Transverse colon (tissue), 4 donors: ENCODE measurements around the gene ARL15. TPM values are rescaled to one million over a fixed set of nuclear protein-coding genes. Genes with fewer than 3 reads are reported as not detected.
A peak's percentile ranks its signal among the peaks of the same experiment; 100 is the strongest.

Source experiments
- DNase-seq: peaks from one replicate; pipeline ENCODE4 v3.0.0-alpha.2; 2019
- H3K27ac ChIP-seq, 4 donors: fragments of 200-600 bp; sonication (generic); 2 replicates each; pipeline ENCODE4 v1.5.1; 2016 to 2018; ENCODE audit warnings: inconsistent platforms in 4 of 4
- H3K27me3 ChIP-seq: fragments of 200-600 bp; sonication (generic); 2 replicates; pipeline ENCODE4 v1.5.1; 2017; ENCODE audit warnings: inconsistent platforms
- H3K36me3 ChIP-seq, 4 donors: fragments of 200-600 bp; sonication (generic); 2 replicates each; pipeline ENCODE4 v1.5.1; 2017 to 2019; ENCODE audit warnings: inconsistent platforms in 4 of 4
- H3K4me1 ChIP-seq, 4 donors: fragments of 200-600 bp; sonication (generic); 2 replicates each; pipeline ENCODE4 v1.5.1; 2017 to 2020; ENCODE audit warnings: inconsistent platforms in 4 of 4
- H3K4me3 ChIP-seq, 4 donors: fragments of 200-600 bp; sonication (generic); 1 replicate in 1 of 4; 2 replicates in 3 of 4; pipeline versions ENCODE4 v1.5.1 to v1.6.1; 2017 to 2019; ENCODE audit warnings: inconsistent platforms in 4 of 4
- H3K9me3 ChIP-seq, 2 donors: fragments of 200-600 bp; sonication (generic); 2 replicates each; pipeline ENCODE4 v1.5.1; 2017 to 2019; ENCODE audit warnings: inconsistent platforms in 2 of 2
- CTCF ChIP-seq, 5 experiments: fragments of 200-600 bp in 3 of 5; fragments of 450-650 bp in 2 of 5; sonication (generic) in 3 of 5; IDR thresholded peaks; 1 replicate in 2 of 5; 2 replicates in 3 of 5; pipeline ENCODE4 v1.5.1; 2016 to 2017; ENCODE audit warnings: antibody characterized with exemption in 5 of 5, inconsistent platforms in 3 of 5, mild to moderate bottlenecking in 2 of 5, moderate library complexity in 1 of 5
- EP300 ChIP-seq: sonication (generic); formaldehyde crosslinking; IDR thresholded peaks from one replicate; pipeline ENCODE4 v1.6.1; 2017; ENCODE audit warnings: antibody characterized with exemption, low read depth
- POLR2A ChIP-seq: fragments of 450-650 bp; IDR thresholded peaks from one replicate; pipeline ENCODE4 v1.6.1; 2016; ENCODE audit warnings: antibody characterized with exemption, mild to moderate bottlenecking, moderate library complexity
- POLR2AphosphoS5 ChIP-seq, 3 donors: sonication (generic); formaldehyde crosslinking; IDR thresholded peaks; one replicate each; pipeline ENCODE4 v1.6.1; 2016; ENCODE audit warnings: antibody characterized with exemption in 3 of 3
- WGBS, 2 donors: methylation state at CpG; one replicate each; pipeline ENCODE4 v1.1.5; 2018; ENCODE audit warnings: low coverage in 1 of 2; 5-methylcytosine and 5-hydroxymethylcytosine counted together
- in situ Hi-C, 4 donors: fragments of 200-750 bp; cut with MboI; loops; one replicate each; pipeline versions ENCODE4 v1.15.0 to v1.15.1; 2017; ENCODE audit warnings: low sequenced_read_pairs in 3 of 4, low pct_ligation_motif_present in 1 of 4, low pct_unique_long_range_greater_than_20kb in 1 of 4
- intact Hi-C: fragments of 100-400 bp; cut with DNase I; formaldehyde crosslinking; loops from one replicate; pipeline ENCODE4 v1.15.1; 2023; ENCODE audit warnings: low total_unique reads
- total RNA-seq, 4 donors: library from RNA; depleted of rRNA; stranded (reverse); fragments of >200 nt; gene quantifications; one replicate each; pipeline ENCODE4 v1.1.0, GENCODE V29; 2016

The ARL15 gene
- total RNA-seq, 4 donors from 2014 or later = 9.0 to 57.1 (median 27.7) TPM

DNA sequence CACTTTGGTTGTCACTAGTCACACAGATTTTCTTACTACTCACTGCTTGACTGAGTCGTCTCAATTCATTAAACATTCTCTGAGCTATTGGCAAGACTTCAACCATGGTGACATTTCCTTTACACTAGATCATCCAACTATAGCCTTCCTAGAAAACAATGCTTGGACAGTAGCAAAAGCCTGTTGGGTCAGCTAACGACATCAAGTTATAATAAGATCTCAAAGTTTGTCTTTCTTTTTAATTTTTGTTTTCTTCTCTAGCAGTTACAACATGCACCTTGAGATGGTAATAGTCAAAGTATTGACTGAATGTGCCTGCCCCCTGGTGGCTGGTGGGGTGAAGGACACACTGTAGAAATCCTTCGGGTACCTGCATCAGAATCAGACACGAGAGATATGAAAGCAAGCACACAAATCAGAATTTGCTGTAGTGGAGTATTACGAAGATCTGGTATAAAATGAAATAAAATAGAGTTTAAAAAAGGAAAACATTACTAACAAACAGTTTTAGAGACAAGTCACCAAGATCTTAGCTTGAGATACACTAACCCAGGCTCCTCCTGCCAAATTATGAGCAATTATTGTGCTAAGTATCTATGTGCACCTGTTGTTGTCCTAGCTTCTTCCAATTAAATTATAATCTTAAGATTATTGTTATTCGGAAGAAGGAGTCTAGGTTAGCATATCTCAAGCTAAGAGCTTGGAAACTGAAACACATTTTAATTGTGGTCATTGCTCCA lies 81.2 kb downstream of the ARL15 start:
- TF ChIP-seq EP300 = no peak
- no peak for TF ChIP-seq POLR2A
- peak; percentile 87 to 95 (median 91) for TF ChIP-seq CTCF (IDR thresholded peaks at IDR 0.05)
- no peak for TF ChIP-seq POLR2AphosphoS5 (IDR thresholded peaks at IDR 0.05)
- Histone ChIP-seq H3K27ac (no peak overlapping the region), H3K4me3 (no peak overlapping the region), H3K4me1 (peaks cover 0 to 6% (median 0%) of the 10 kb centered on the region in 4 donors), H3K9me3 (no peaks in the 10 kb centered on the region), H3K36me3 (no peaks in the 10 kb centered on the region), H3K27me3 (no peaks in the 10 kb centered on the region)
- in situ Hi-C loops (loop anchor here (10.0 to 25.0 kb wide), 3 partner anchors 742 to 1067 kb away; partner anchors contain the start of gene FST (in 3 of the 4)), intact Hi-C loops (no loop called here)
- WGBS, 2 donors = 13 to 33% methylated on average over 4 to 6 of the region's 6 CpGs
- DNase-seq = peak; percentile 80

DNA sequence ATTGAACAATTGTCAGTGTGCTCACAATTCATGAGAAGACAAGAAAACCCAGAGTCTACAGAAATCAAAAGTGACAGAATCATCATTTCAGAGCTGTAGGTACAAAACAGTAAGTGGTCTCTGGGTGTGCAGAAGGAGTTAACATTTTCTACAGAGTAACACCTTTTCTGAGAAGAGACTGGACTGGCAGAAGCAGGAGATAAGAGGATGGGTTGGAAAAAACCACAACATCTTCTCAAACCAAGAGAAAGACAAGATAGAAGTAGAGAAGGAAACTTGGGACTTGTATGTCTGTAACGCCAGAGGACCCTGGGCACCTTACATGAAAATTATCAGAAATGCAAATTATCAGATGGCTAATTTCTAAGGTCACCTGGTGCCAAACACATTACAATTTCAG lies 82.6 kb downstream of the ARL15 start:
- in situ Hi-C loops = loop anchor here (10.0 to 25.0 kb wide), 3 partner anchors 740 to 1065 kb away; partner anchors contain the start of gene FST (in 3 of the 4)
- WGBS, 2 donors = 75 to 96% methylated on average over 1 of the region's 1 CpG
- intact Hi-C loops = no loop called here
- TF ChIP-seq POLR2A (no peak), CTCF (IDR thresholded peaks at IDR 0.05) (no peak), POLR2AphosphoS5 (IDR thresholded peaks at IDR 0.05) (no peak), EP300 (no peak)
- Histone ChIP-seq H3K27ac (no peak overlapping the region), H3K4me1 (peaks cover 0 to 6% (median 0%) of the 10 kb centered on the region in 4 donors), H3K36me3 (no peaks in the 10 kb centered on the region), H3K9me3 (no peaks in the 10 kb centered on the region), H3K27me3 (no peaks in the 10 kb centered on the region), H3K4me3 (no peak overlapping the region)
- no peak for DNase-seq

DNA sequence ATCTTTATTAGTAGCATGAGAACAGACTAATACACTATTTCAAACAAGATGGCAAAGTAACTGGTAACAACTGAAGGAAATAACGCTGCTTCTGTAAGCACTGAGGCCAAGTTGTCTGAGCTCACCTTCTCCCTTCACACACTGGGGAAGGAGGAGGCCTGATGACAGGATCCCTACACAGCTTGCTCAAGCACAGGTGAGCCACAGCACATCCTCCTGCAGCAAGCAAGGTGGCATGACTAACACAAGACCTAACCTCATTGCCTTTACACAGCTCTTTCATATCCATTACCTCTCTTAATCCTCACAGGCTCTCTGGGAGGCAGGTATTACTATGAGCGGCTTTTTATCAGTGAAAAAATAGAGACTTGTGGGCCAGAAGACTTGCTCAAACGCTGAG lies 83.3 kb downstream of the ARL15 start:
- no peak for DNase-seq
- H3K27me3 ChIP-seq = no peaks in the 10 kb centered on the region
- intact Hi-C loops = no loop called here
- 89 to 100% methylated on average over 1 to 3 of the region's 3 CpGs for WGBS, 2 donors
- no peak overlapping the region for H3K4me3 ChIP-seq
- no peaks in the 10 kb centered on the region for H3K36me3 ChIP-seq
- no peak overlapping the region for H3K27ac ChIP-seq
- peaks cover 0 to 10% (median 0%) of the 10 kb centered on the region in 4 donors for H3K4me1 ChIP-seq
- TF ChIP-seq POLR2AphosphoS5 (IDR thresholded peaks at IDR 0.05) (no peak), POLR2A (no peak), EP300 (no peak), CTCF (IDR thresholded peaks at IDR 0.05) (no peak)
- H3K9me3 ChIP-seq = no peaks in the 10 kb centered on the region
- in situ Hi-C loops = loop anchor here (10.0 to 25.0 kb wide), 3 partner anchors 740 to 1065 kb away; partner anchors contain the start of gene FST (in 3 of the 4)

- H3K4me1 ChIP-seq = peaks cover 0 to 16% (median 0%) of the 10 kb centered on the region in 4 donors
- H3K36me3 ChIP-seq = no peaks in the 10 kb centered on the region
- 76 to 79% methylated on average over 5 of the region's 5 CpGs for WGBS, 2 donors
- no peak overlapping the region for H3K4me3 ChIP-seq
- no peaks in the 10 kb centered on the region for H3K9me3 ChIP-seq
- in situ Hi-C loops (loop anchor here (10.0 to 25.0 kb wide), 3 partner anchors 739 to 1064 kb away; partner anchors contain the start of gene FST (in 3 of the 4)), intact Hi-C loops (no loop called here)
- DNase-seq = no peak
- no peaks in the 10 kb centered on the region for H3K27me3 ChIP-seq
- H3K27ac ChIP-seq = no peak overlapping the region
- TF ChIP-seq POLR2A (no peak), CTCF (IDR thresholded peaks at IDR 0.05) (no peak), POLR2AphosphoS5 (IDR thresholded peaks at IDR 0.05) (no peak), EP300 (no peak)
Observed at GRCh38 chr5:54226215-54226614, 84.2 kb downstream of the ARL15 start.
